OCI-M2 (cell line): ENCODE data around the gene NUBPL.
"Not testable (repeated sequence)": the region's sequence is repeated elsewhere in the genome, so short reads cannot be mapped to it uniquely, and the experiment has no call there.

Experiments used
- DNase-seq: peaks from one replicate; lab custom pipeline; 2025; ENCODE audit not compliant: unreplicated experiment; lab: John Stamatoyannopoulos, UW

The NUBPL gene

GRCh38 chr14:31672709-31673108 lies 111.5 kb downstream of the NUBPL start:
- DNase-seq: no peak

- DNase-seq: no peak
These were observed 115.8 kb downstream of the NUBPL start for GRCh38 chr14:31677052-31677451.

- DNase-seq: no peak
These were observed 116.4 kb downstream of the NUBPL start for GRCh38 chr14:31677630-31678029.

GRCh38 chr14:31678421-31679249 lies 117.4 kb downstream of the NUBPL start:
- no peak for DNase-seq

GRCh38 chr14:31682768-31683167 lies 121.6 kb downstream of the NUBPL start:
- DNase-seq: no peak

- no peak for DNase-seq
These were observed 126.5 kb downstream of the NUBPL start for GRCh38 chr14:31687726-31688125.

GRCh38 chr14:31690056-31690455 lies 128.9 kb downstream of the NUBPL start:
- DNase-seq: no peak

- no peak for DNase-seq
These were observed 131.2 kb downstream of the NUBPL start for GRCh38 chr14:31692376-31692781.

- no peak for DNase-seq
These were observed 135.2 kb downstream of the NUBPL start for GRCh38 chr14:31696378-31696777.

- no peak for DNase-seq
These were observed 138.6 kb downstream of the NUBPL start for GRCh38 chr14:31699809-31700208.

GRCh38 chr14:31700282-31701074 lies 139.3 kb downstream of the NUBPL start:
- DNase-seq: no peak

- DNase-seq: no peak
These were observed 140.9 kb downstream of the NUBPL start for GRCh38 chr14:31702130-31702529.

- no peak for DNase-seq
These were observed 141.9 kb downstream of the NUBPL start for GRCh38 chr14:31703056-31703455.

GRCh38 chr14:31705731-31706130 lies 144.5 kb downstream of the NUBPL start:
- no peak for DNase-seq

- DNase-seq: not testable (repeated sequence)
These were observed 147.5 kb downstream of the NUBPL start for GRCh38 chr14:31708661-31709060.

- DNase-seq: no peak
These were observed 151.3 kb downstream of the NUBPL start for GRCh38 chr14:31712244-31713127.

- DNase-seq: no peak
These were observed 155.0 kb downstream of the NUBPL start for GRCh38 chr14:31716208-31716607.

GRCh38 chr14:31717294-31718085 lies 156.3 kb downstream of the NUBPL start:
- DNase-seq: no peak

GRCh38 chr14:31718585-31718984 lies 157.4 kb downstream of the NUBPL start:
- no peak for DNase-seq

- DNase-seq: no peak
These were observed 157.8 kb downstream of the NUBPL start for GRCh38 chr14:31718985-31719384.
